NOMO-1 (cell line): ENCODE measurements around the gene SCIMP.
"Not testable (repeated sequence)": the region's sequence is repeated elsewhere in the genome, so short reads cannot be mapped to it uniquely, and the experiment has no call there.

Experiments used
- DNase-seq, 2 experiments: peaks; one replicate each; lab custom pipeline; 2025; ENCODE audit not compliant: unreplicated experiment in 2 of 2; lab: John Stamatoyannopoulos, UW

SCIMP gene

GRCh38 chr17:5234645-5235576 is at the start of gene SCIMP:
Gene SCIMP (minus strand): TSS chr17:5234860. CDS start chr17:5234755, 105 bp downstream.
- DNase-seq = peak; percentile 80 to 87

GRCh38 chr17:5283571-5284315 is 49.1 kb upstream of the SCIMP start:
- DNase-seq = no peak

GRCh38 chr17:5282642-5283217 is 48.1 kb upstream of the SCIMP start:
- no peak for DNase-seq

- peak; percentile 75 to 90 for DNase-seq
Observed at GRCh38 chr17:5281814-5282641, 47.4 kb upstream of the SCIMP start, which contains the start of gene RABEP1. Gene RABEP1 (plus strand): TSS chr17:5282284. CDS start chr17:5282487, 203 bp downstream.

GRCh38 chr17:5272322-5272721 is 37.7 kb upstream of the SCIMP start:
- no peak for DNase-seq

- DNase-seq = no peak
Observed at GRCh38 chr17:5269241-5269960, 34.7 kb upstream of the SCIMP start.

- DNase-seq = no peak
Observed at GRCh38 chr17:5264893-5265292, 30.2 kb upstream of the SCIMP start.

GRCh38 chr17:5263441-5263840 is 28.8 kb upstream of the SCIMP start:
- DNase-seq = no peak

GRCh38 chr17:5262416-5262991 is 27.8 kb upstream of the SCIMP start:
- DNase-seq = no peak

- no peak for DNase-seq
Observed at GRCh38 chr17:5260542-5260941, 25.9 kb upstream of the SCIMP start.

GRCh38 chr17:5257124-5257523 is 22.5 kb upstream of the SCIMP start:
- DNase-seq = no peak

GRCh38 chr17:5254903-5255521 is 20.4 kb upstream of the SCIMP start:
- peak; percentile 44 to 63 for DNase-seq

- no peak for DNase-seq
Observed at GRCh38 chr17:5254414-5254813, 19.8 kb upstream of the SCIMP start.

GRCh38 chr17:5249615-5250014 is 15.0 kb upstream of the SCIMP start:
- DNase-seq = peak; percentile 30 to 77

- DNase-seq = no peak
Observed at GRCh38 chr17:5248821-5249479, 14.3 kb upstream of the SCIMP start.

- DNase-seq = no peak
Observed at GRCh38 chr17:5247621-5248020, 13.0 kb upstream of the SCIMP start.

- DNase-seq = no peak
Observed at GRCh38 chr17:5241861-5242671, 7.4 kb upstream of the SCIMP start.

- not testable (repeated sequence) for DNase-seq
Observed at GRCh38 chr17:5239769-5240168, 5.1 kb upstream of the SCIMP start.
